Liver (tissue), 3 donors: ENCODE measurements around the gene RFX7.

ENCODE experiments used
- EGR1 ChIP-seq, 2 donors: IDR thresholded peaks; 2 replicates each; pipeline ENCODE4 v1.6.1; 2016 to 2018; ENCODE audit warnings: antibody characterized with exemption in 2 of 2, low read depth in 2 of 2
- JUND ChIP-seq, 2 donors: IDR thresholded peaks; 2 replicates each; pipeline ENCODE4 v1.6.1; 2016; ENCODE audit warnings: antibody characterized with exemption in 2 of 2
- NR2F2 ChIP-seq: IDR thresholded peaks from 2 replicates; pipeline ENCODE4 v1.6.1; 2016; ENCODE audit warnings: antibody characterized with exemption
- RAD21 ChIP-seq, 2 donors: IDR thresholded peaks; 2 replicates each; pipeline ENCODE4 v1.6.1; 2016; ENCODE audit warnings: antibody characterized with exemption in 2 of 2, mild to moderate bottlenecking in 2 of 2
- SP1 ChIP-seq: IDR thresholded peaks from 2 replicates; pipeline ENCODE4 v1.6.1; 2018; ENCODE audit warnings: antibody characterized with exemption, mild to moderate bottlenecking
- TAF1 ChIP-seq: conservative IDR thresholded peaks from 2 replicates; pipeline ENCODE4 v1.6.1; 2016; ENCODE audit warnings: antibody characterized with exemption, mild to moderate bottlenecking
- YY1 ChIP-seq: IDR thresholded peaks from 2 replicates; pipeline ENCODE4 v1.6.1; 2016; ENCODE audit warnings: antibody characterized with exemption, mild to moderate bottlenecking
- TF ChIP-seq, protein P1 (sequence below): fragments of 150-350 bp; IDR thresholded peaks from 2 replicates; pipeline ENCODE4 v1.5.1; 2017; ENCODE audit warnings: improper control_type of control experiment, low read depth, low read length; ENCODE audit not compliant: missing input control
- TF ChIP-seq, protein P2 (sequence below): IDR thresholded peaks from 2 replicates; pipeline ENCODE4 v1.6.1; 2016; ENCODE audit warnings: antibody characterized with exemption
- TF ChIP-seq, protein P3 (sequence below): IDR thresholded peaks from 2 replicates; pipeline ENCODE4 v1.6.1; 2016; ENCODE audit warnings: antibody characterized with exemption, mild to moderate bottlenecking
- TF ChIP-seq, protein P4 (sequence below): IDR thresholded peaks from 2 replicates; pipeline ENCODE4 v1.6.1; 2016; ENCODE audit warnings: antibody characterized with exemption
- TF ChIP-seq, protein P5 (sequence below): IDR thresholded peaks from 2 replicates; pipeline ENCODE4 v1.6.1; 2016; ENCODE audit warnings: antibody characterized with exemption
- donor health status: healthy.
- donor health status: healthy.

DNA sequence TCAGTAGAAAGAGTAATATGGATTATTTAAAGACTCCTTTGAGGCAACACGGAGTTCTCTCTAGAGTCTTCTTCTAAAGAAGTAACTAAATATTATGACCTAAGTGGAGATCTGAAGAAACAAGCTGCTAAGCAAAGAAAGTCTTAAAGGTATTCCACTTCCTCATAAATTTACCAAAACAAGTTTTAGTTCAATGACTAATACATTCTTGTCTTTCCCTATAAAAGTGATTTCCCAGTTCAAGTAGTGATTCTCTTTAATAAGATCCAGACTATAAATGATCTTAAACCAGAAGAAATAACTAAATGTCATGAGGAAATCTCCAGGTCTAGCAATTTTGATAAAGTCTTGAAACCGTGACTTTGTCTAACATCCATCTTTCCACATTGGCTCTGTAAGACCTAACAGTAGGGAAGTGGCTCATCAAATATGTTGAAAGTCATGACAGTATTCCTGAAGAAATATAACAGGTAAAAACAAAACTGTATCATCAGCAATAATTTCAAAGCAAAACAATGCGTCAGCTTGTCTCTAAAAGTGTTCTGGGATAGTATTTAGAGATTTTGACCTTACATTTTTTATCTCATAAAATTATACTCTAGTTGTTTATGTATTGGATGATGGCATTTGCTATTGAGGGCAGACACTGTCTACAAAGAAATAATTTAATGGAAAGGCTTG lies 198.5 kb downstream of the RFX7 start:
- TF ChIP-seq, protein P1, sequence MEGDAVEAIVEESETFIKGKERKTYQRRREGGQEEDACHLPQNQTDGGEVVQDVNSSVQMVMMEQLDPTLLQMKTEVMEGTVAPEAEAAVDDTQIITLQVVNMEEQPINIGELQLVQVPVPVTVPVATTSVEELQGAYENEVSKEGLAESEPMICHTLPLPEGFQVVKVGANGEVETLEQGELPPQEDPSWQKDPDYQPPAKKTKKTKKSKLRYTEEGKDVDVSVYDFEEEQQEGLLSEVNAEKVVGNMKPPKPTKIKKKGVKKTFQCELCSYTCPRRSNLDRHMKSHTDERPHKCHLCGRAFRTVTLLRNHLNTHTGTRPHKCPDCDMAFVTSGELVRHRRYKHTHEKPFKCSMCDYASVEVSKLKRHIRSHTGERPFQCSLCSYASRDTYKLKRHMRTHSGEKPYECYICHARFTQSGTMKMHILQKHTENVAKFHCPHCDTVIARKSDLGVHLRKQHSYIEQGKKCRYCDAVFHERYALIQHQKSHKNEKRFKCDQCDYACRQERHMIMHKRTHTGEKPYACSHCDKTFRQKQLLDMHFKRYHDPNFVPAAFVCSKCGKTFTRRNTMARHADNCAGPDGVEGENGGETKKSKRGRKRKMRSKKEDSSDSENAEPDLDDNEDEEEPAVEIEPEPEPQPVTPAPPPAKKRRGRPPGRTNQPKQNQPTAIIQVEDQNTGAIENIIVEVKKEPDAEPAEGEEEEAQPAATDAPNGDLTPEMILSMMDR: no peak
- TF ChIP-seq, protein P2, sequence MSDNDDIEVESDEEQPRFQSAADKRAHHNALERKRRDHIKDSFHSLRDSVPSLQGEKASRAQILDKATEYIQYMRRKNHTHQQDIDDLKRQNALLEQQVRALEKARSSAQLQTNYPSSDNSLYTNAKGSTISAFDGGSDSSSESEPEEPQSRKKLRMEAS: no peak
- TF ChIP-seq RAD21 (IDR thresholded peaks at IDR 0.05): no peak
- no peak for TF ChIP-seq SP1
- TF ChIP-seq, protein P3, sequence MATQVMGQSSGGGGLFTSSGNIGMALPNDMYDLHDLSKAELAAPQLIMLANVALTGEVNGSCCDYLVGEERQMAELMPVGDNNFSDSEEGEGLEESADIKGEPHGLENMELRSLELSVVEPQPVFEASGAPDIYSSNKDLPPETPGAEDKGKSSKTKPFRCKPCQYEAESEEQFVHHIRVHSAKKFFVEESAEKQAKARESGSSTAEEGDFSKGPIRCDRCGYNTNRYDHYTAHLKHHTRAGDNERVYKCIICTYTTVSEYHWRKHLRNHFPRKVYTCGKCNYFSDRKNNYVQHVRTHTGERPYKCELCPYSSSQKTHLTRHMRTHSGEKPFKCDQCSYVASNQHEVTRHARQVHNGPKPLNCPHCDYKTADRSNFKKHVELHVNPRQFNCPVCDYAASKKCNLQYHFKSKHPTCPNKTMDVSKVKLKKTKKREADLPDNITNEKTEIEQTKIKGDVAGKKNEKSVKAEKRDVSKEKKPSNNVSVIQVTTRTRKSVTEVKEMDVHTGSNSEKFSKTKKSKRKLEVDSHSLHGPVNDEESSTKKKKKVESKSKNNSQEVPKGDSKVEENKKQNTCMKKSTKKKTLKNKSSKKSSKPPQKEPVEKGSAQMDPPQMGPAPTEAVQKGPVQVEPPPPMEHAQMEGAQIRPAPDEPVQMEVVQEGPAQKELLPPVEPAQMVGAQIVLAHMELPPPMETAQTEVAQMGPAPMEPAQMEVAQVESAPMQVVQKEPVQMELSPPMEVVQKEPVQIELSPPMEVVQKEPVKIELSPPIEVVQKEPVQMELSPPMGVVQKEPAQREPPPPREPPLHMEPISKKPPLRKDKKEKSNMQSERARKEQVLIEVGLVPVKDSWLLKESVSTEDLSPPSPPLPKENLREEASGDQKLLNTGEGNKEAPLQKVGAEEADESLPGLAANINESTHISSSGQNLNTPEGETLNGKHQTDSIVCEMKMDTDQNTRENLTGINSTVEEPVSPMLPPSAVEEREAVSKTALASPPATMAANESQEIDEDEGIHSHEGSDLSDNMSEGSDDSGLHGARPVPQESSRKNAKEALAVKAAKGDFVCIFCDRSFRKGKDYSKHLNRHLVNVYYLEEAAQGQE: no peak
- TF ChIP-seq YY1: no peak
- TF ChIP-seq TAF1: no peak
- TF ChIP-seq, protein P4, sequence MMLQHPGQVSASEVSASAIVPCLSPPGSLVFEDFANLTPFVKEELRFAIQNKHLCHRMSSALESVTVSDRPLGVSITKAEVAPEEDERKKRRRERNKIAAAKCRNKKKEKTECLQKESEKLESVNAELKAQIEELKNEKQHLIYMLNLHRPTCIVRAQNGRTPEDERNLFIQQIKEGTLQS: no peak
- TF ChIP-seq, protein P5, sequence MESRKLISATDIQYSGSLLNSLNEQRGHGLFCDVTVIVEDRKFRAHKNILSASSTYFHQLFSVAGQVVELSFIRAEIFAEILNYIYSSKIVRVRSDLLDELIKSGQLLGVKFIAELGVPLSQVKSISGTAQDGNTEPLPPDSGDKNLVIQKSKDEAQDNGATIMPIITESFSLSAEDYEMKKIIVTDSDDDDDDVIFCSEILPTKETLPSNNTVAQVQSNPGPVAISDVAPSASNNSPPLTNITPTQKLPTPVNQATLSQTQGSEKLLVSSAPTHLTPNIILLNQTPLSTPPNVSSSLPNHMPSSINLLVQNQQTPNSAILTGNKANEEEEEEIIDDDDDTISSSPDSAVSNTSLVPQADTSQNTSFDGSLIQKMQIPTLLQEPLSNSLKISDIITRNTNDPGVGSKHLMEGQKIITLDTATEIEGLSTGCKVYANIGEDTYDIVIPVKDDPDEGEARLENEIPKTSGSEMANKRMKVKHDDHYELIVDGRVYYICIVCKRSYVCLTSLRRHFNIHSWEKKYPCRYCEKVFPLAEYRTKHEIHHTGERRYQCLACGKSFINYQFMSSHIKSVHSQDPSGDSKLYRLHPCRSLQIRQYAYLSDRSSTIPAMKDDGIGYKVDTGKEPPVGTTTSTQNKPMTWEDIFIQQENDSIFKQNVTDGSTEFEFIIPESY: no peak
- no peak for TF ChIP-seq JUND (IDR thresholded peaks at IDR 0.05)
- TF ChIP-seq EGR1 (IDR thresholded peaks at IDR 0.05; ENCODE audit: low read depth in 2 of 2): no peak
- no peak for TF ChIP-seq NR2F2
